Endothelial cell (in vitro differentiated cells): Measurements from ENCODE around the gene TMEM231. TPM values are rescaled to one million over a fixed set of nuclear protein-coding genes. Genes with fewer than 3 reads are reported as not detected.
"Not testable (repeated sequence)": the region's sequence is repeated elsewhere in the genome, so short reads cannot be mapped to it uniquely, and the experiment has no call there.

Source experiments
- DNase-seq: peaks from one replicate; pipeline ENCODE4 v3.0.0; 2021; ENCODE audit warnings: low spot score
- H3K27ac Mint-ChIP-seq: one replicate; pipeline ENCODE4 v1.8.0; 2021; ENCODE audit warnings: mixed read lengths, inconsistent platforms; ENCODE audit not compliant: unreplicated experiment
- H3K27me3 Mint-ChIP-seq: one replicate; pipeline ENCODE4 v1.8.0; 2021; ENCODE audit warnings: mild to moderate bottlenecking, moderate library complexity, mixed read lengths, inconsistent platforms; ENCODE audit not compliant: unreplicated experiment
- H3K36me3 Mint-ChIP-seq: one replicate; pipeline ENCODE4 v1.8.0; 2021; ENCODE audit warnings: mild to moderate bottlenecking, low read depth, mixed read lengths, inconsistent platforms; ENCODE audit not compliant: unreplicated experiment
- H3K4me1 Mint-ChIP-seq: one replicate; pipeline ENCODE4 v1.8.0; 2021; ENCODE audit warnings: mild to moderate bottlenecking, mixed read lengths, inconsistent platforms; ENCODE audit not compliant: unreplicated experiment
- H3K4me3 Mint-ChIP-seq: one replicate; pipeline ENCODE4 v1.8.0; 2021; ENCODE audit warnings: mild to moderate bottlenecking, mixed read lengths, inconsistent platforms; ENCODE audit not compliant: unreplicated experiment
- H3K9me3 Mint-ChIP-seq: one replicate; pipeline ENCODE4 v1.8.0; 2021; ENCODE audit warnings: mixed read lengths, inconsistent platforms; ENCODE audit not compliant: unreplicated experiment
- total RNA-seq: library from RNA; stranded (reverse); fragmentation: NEBNext Ultra II Directional; extraction: Animal tissue kit (Norgen Biotek cat#: 25700); gene quantifications from one replicate; pipeline ENCODE4 v1.2.1, GENCODE V29; 2021; ENCODE audit not compliant: unreplicated experiment
- TF ChIP-seq, protein P1 (sequence below): fragments of 200-600 bp; sonication (generic); IDR thresholded peaks from one replicate; pipeline ENCODE4 v1.5.0; 2021; ENCODE audit warnings: antibody characterized with exemption; ENCODE audit not compliant: unreplicated experiment

Gene TMEM231
- total RNA-seq, 1 donor from 2014 or later = 14.5 TPM

DNA sequence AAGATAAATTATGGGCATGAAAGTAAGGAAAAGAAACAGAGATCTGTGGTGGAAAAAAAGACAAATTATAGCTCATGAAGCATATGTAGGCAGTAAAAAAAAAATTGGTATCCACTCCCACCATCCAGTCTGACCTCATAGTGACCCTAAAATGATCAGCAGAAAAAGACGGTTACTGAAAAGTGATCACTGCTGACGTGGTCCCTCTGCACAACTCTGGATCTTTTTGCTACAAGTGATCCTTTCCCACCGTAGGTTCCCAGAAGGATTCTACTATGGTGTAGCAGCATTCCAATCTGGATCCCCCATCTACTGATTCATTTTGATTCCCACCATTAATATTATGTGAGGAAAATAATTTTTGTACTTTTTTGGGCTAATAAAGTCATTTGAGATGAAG is 49.9 kb downstream of the TMEM231 start:
- H3K9me3 Mint-ChIP-seq = no peaks in the 10 kb centered on the region
- H3K4me3 Mint-ChIP-seq = no peak overlapping the region
- TF ChIP-seq, protein P1, sequence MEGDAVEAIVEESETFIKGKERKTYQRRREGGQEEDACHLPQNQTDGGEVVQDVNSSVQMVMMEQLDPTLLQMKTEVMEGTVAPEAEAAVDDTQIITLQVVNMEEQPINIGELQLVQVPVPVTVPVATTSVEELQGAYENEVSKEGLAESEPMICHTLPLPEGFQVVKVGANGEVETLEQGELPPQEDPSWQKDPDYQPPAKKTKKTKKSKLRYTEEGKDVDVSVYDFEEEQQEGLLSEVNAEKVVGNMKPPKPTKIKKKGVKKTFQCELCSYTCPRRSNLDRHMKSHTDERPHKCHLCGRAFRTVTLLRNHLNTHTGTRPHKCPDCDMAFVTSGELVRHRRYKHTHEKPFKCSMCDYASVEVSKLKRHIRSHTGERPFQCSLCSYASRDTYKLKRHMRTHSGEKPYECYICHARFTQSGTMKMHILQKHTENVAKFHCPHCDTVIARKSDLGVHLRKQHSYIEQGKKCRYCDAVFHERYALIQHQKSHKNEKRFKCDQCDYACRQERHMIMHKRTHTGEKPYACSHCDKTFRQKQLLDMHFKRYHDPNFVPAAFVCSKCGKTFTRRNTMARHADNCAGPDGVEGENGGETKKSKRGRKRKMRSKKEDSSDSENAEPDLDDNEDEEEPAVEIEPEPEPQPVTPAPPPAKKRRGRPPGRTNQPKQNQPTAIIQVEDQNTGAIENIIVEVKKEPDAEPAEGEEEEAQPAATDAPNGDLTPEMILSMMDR = no peak
- no peaks in the 10 kb centered on the region for H3K36me3 Mint-ChIP-seq
- DNase-seq = no peak
- H3K4me1 Mint-ChIP-seq = peaks cover 10% of the 10 kb centered on the region
- H3K27me3 Mint-ChIP-seq = peaks cover 4% of the 10 kb centered on the region
- H3K27ac Mint-ChIP-seq = no peak overlapping the region

- TF ChIP-seq, protein P1 = no peak
- no peak overlapping the region for H3K27ac Mint-ChIP-seq
- H3K27me3 Mint-ChIP-seq = peaks cover 1% of the 10 kb centered on the region
- H3K36me3 Mint-ChIP-seq = no peaks in the 10 kb centered on the region
- H3K9me3 Mint-ChIP-seq = no peaks in the 10 kb centered on the region
- H3K4me3 Mint-ChIP-seq = no peak overlapping the region
- DNase-seq = no peak
- peaks cover 9% of the 10 kb centered on the region for H3K4me1 Mint-ChIP-seq
Observed at GRCh38 chr16:75503801-75504200, 52.3 kb downstream of the TMEM231 start.

- Mint-ChIP-seq H3K9me3 (no peaks in the 10 kb centered on the region), H3K4me1 (peaks cover 5% of the 10 kb centered on the region), H3K36me3 (no peaks in the 10 kb centered on the region), H3K4me3 (no peak overlapping the region), H3K27ac (no peak overlapping the region), H3K27me3 (peaks cover 1% of the 10 kb centered on the region)
- no peak for DNase-seq
- TF ChIP-seq, protein P1 = no peak
Observed at GRCh38 chr16:75502916-75503605, 53.0 kb downstream of the TMEM231 start.

- H3K36me3 Mint-ChIP-seq, H3K4me1 Mint-ChIP-seq, H3K27ac Mint-ChIP-seq, H3K27me3 Mint-ChIP-seq, DNase-seq, H3K4me3 Mint-ChIP-seq, H3K9me3 Mint-ChIP-seq: not testable (repeated sequence)
Observed at GRCh38 chr16:75501820-75502219, 54.2 kb downstream of the TMEM231 start.

- no peak overlapping the region for H3K4me3 Mint-ChIP-seq
- peaks cover under 1% of the 10 kb centered on the region for H3K4me1 Mint-ChIP-seq
- no peaks in the 10 kb centered on the region for H3K36me3 Mint-ChIP-seq
- DNase-seq = no peak
- TF ChIP-seq, protein P1 = no peak
- peaks cover 4% of the 10 kb centered on the region for H3K27me3 Mint-ChIP-seq
- H3K27ac Mint-ChIP-seq = no peak overlapping the region
- H3K9me3 Mint-ChIP-seq = no peaks in the 10 kb centered on the region
Observed at GRCh38 chr16:75501359-75501758, 54.7 kb downstream of the TMEM231 start.

- not testable (repeated sequence) for H3K9me3 Mint-ChIP-seq, H3K4me3 Mint-ChIP-seq, H3K4me1 Mint-ChIP-seq, H3K27me3 Mint-ChIP-seq, H3K36me3 Mint-ChIP-seq, DNase-seq, H3K27ac Mint-ChIP-seq
Observed at GRCh38 chr16:75498605-75499322, 57.3 kb downstream of the TMEM231 start.
